Calu3 (cell line): ENCODE data around the gene CGRRF1. TPM values are rescaled to one million over a fixed set of nuclear protein-coding genes. Genes with fewer than 3 reads are reported as not detected.

Source experiments
- BruUV-seq: library from RNA; stranded (reverse); fragments of 400-500 nt; replicated peaks from 2 replicates; lab custom pipeline; 2021; lab: Mats Ljungman, UMichigan
- CTCF ChIA-PET: fragments of 300-600 bp; sonication (Branson Sonifier 250); formaldehyde crosslinking; loops from one replicate; lab custom pipeline; 2022; ENCODE audit warnings: antibody characterized with exemption; lab: Charles Lee
- DNase-seq: peaks from one replicate; pipeline ENCODE4 v3.0.0; 2022
- H3K27ac Mint-ChIP-seq: one replicate; pipeline ENCODE4 v1.8.0; 2022; ENCODE audit warnings: mixed read lengths; ENCODE audit not compliant: unreplicated experiment
- H3K27me3 Mint-ChIP-seq: one replicate; pipeline ENCODE4 v1.8.0; 2022; ENCODE audit warnings: mixed read lengths; ENCODE audit not compliant: unreplicated experiment
- H3K36me3 Mint-ChIP-seq: one replicate; pipeline ENCODE4 v1.8.0; 2022; ENCODE audit warnings: mild to moderate bottlenecking, moderate library complexity, mixed read lengths; ENCODE audit not compliant: insufficient read depth, unreplicated experiment
- H3K4me1 Mint-ChIP-seq: one replicate; pipeline ENCODE4 v1.8.0; 2022; ENCODE audit warnings: mild to moderate bottlenecking, low read depth, mixed read lengths; ENCODE audit not compliant: unreplicated experiment
- H3K4me3 Mint-ChIP-seq: one replicate; pipeline ENCODE4 v1.8.0; 2022; ENCODE audit warnings: mild to moderate bottlenecking, low read depth, moderate library complexity, mixed read lengths; ENCODE audit not compliant: unreplicated experiment
- H3K9me3 Mint-ChIP-seq: one replicate; pipeline ENCODE4 v1.8.0; 2022; ENCODE audit warnings: low read depth, mixed read lengths; ENCODE audit not compliant: unreplicated experiment
- intact Hi-C: fragments of 100-400 bp; cut with micrococcal nuclease; formaldehyde crosslinking; loops from one replicate; pipeline ENCODE4 v1.10.0; 2022; ENCODE audit not compliant: unreplicated experiment
- total RNA-seq: library from RNA; stranded (reverse); gene quantifications from 2 replicates; pipeline ENCODE4 v1.2.3, GENCODE V29; 2022
- TF ChIP-seq, protein P1 (sequence below): fragments of 200-600 bp; IDR thresholded peaks from one replicate; pipeline ENCODE4 v1.8.0; 2022; ENCODE audit warnings: antibody characterized with exemption; ENCODE audit not compliant: unreplicated experiment

CGRRF1 gene
- total RNA-seq, 1 experiment from 2014 or later, result 12.4 TPM

DNA sequence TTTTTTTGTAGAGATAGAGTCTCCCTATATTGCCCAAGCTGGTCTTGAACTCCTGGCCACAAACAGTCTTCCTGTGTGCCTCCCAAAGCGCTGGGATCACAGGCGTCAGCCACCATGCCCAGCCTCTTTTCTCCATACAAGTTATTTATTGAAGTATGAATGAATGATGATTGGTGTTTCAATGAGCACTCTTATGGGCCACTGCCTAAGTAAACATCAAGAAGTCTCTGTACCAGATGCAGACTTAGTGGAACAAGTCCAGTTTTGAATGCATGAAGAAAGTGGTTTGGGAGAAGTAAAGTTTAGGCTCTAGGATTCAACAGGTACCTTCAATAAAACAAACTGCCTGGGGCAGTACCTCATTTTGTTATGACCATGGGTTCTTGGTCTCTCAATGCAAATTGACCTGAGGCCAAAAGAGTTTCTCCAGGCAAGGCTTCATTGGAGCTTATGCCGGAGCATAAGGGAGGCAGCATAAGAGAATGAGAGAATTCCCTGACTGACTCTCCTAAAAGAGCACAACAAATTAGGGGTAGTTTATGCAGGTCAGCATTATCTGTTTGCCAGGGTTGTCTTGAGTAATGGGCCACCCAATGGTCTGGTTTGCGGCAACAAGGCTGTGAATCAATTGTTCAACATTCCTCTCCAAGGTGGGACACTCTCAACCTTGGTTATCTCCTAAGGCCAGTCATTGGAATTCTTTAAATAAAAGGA lies 19.8 kb upstream of the CGRRF1 start:
- Mint-ChIP-seq H3K9me3 (no peaks in the 10 kb centered on the region), H3K4me1 (peaks cover 23% of the 10 kb centered on the region), H3K27ac (peak overlapping the region; percentile 97), H3K27me3 (no peaks in the 10 kb centered on the region), H3K36me3 (peaks cover 22% of the 10 kb centered on the region), H3K4me3 (peak overlapping the region; percentile 79)
- TF ChIP-seq, protein P1, sequence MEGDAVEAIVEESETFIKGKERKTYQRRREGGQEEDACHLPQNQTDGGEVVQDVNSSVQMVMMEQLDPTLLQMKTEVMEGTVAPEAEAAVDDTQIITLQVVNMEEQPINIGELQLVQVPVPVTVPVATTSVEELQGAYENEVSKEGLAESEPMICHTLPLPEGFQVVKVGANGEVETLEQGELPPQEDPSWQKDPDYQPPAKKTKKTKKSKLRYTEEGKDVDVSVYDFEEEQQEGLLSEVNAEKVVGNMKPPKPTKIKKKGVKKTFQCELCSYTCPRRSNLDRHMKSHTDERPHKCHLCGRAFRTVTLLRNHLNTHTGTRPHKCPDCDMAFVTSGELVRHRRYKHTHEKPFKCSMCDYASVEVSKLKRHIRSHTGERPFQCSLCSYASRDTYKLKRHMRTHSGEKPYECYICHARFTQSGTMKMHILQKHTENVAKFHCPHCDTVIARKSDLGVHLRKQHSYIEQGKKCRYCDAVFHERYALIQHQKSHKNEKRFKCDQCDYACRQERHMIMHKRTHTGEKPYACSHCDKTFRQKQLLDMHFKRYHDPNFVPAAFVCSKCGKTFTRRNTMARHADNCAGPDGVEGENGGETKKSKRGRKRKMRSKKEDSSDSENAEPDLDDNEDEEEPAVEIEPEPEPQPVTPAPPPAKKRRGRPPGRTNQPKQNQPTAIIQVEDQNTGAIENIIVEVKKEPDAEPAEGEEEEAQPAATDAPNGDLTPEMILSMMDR, result no peak
- intact Hi-C loops, result loop anchor here (5.0 kb wide), 1 partner anchor 123 kb away; no protein-coding TSS in a partner anchor
- no TSS peak for BruUV-seq
- no peak for DNase-seq
- CTCF ChIA-PET, result interaction anchor here (2.4 kb wide), 1 partner anchor 20 kb away, joined by 9 read pairs; the partner anchor contains the start of gene CGRRF1

DNA sequence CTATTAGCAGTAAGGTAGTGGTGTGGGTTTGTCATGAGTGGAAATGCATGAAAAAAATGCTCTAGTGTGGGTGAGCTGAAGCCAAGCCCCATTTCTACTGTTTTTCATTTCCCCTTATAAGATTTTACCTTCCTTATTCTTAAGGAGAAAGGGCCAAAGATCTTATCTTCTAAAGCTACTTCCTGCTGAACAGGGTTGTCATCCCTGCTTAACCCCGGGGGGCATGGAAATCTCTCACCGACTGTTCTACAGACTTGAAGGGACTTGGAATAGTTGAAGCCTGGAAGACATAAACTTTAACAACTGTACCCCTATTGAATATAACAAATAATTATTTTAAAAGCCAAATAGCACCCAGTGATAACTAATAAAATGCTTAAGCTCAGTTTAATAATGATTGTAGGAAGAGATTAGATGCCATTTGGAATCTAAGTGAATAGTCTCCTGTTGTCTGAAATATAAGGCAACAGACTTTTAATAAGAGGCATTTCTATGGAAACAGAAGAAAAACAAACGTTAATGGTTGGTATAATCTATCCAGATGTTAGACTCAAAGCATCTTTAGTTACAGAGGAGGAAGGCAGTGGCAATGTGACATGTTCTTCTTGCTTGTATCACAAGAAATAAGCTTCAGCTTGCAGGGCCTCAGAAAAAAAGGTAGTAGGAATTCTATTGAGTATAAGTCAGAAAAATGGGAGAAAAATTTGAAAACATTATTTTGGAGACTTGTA lies 19.1 kb upstream of the CGRRF1 start:
- Mint-ChIP-seq H3K9me3 (no peaks in the 10 kb centered on the region), H3K27ac (no peak overlapping the region), H3K27me3 (no peaks in the 10 kb centered on the region), H3K4me3 (no peak overlapping the region), H3K4me1 (peaks cover 23% of the 10 kb centered on the region), H3K36me3 (peaks cover 22% of the 10 kb centered on the region)
- no peak for DNase-seq
- TF ChIP-seq, protein P1, result no peak
- no TSS peak for BruUV-seq
- intact Hi-C loops, result no loop called here
- CTCF ChIA-PET, result no interaction called here

DNA sequence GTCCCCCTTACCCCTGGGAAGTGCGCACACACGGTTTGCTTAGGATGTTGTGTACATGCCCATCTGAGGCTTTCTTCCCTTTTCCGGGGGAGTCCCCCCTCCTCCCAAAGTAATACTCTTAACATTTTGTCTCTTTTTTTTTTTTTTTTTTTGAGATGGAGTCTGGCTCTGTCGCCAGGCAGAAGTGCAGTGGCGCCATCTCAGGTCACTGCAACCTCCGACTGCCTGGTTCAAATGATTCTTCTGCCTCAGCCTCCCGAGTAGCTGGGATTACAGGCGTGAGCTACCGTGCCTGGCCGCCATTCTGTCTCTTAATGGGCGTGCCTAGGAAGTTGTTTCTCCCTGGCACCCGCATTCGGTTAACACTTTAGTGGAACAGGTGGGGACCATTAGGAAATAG lies 16.4 kb upstream of the CGRRF1 start:
- intact Hi-C loops, result no loop called here
- BruUV-seq, result no TSS peak
- Mint-ChIP-seq H3K27ac (no peak overlapping the region), H3K36me3 (peaks cover 13% of the 10 kb centered on the region), H3K4me3 (no peak overlapping the region), H3K27me3 (no peaks in the 10 kb centered on the region), H3K4me1 (peaks cover 21% of the 10 kb centered on the region), H3K9me3 (no peaks in the 10 kb centered on the region)
- peak; percentile 12 for DNase-seq
- TF ChIP-seq, protein P1, result no peak
- CTCF ChIA-PET, result interaction anchor here (0.5 to 0.7 kb wide), 2 partner anchors 96 to 144 kb away, joined by 3 read pairs; partner anchors contain the start of gene CDKN3

DNA sequence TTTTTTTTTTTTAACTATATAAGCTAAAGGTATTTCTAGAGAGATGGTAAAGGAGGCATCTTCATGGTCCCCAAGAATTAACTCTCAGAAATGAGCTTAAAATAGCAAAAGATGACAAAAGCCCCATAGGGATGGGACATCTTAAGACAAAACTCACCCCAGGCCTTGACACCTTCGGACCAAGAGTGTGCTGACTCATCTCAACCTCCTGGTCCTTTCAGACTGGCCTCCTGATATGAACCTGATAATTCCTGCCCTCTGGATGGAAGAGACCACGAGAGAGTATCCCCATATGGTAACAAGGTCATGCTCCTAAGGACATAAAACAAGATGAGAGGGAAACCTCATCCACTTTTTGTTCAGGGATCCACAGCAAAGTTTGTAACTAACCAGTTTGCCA lies 12.5 kb upstream of the CGRRF1 start:
- CTCF ChIA-PET, result no interaction called here

More for the DNA sequence above, 12.5 kb upstream of the CGRRF1 start:
- BruUV-seq, result no TSS peak
- no peaks in the 10 kb centered on the region for H3K36me3 Mint-ChIP-seq
- H3K4me3 Mint-ChIP-seq, result no peak overlapping the region
- no peak overlapping the region for H3K27ac Mint-ChIP-seq
- peaks cover 12% of the 10 kb centered on the region for H3K4me1 Mint-ChIP-seq
- H3K9me3 Mint-ChIP-seq, result no peaks in the 10 kb centered on the region
- DNase-seq, result no peak
- TF ChIP-seq, protein P1, result no peak
- intact Hi-C loops, result no loop called here
- peaks cover 17% of the 10 kb centered on the region for H3K27me3 Mint-ChIP-seq
